GM21526 (cell line): ENCODE results near the gene SNED1.

Experiments
- ATAC-seq: cut with Tn5 transposase; IDR thresholded peaks from one replicate; pipeline ENCODE4 v1.9.1; 2021; ENCODE audit warnings: moderate library complexity; ENCODE audit not compliant: unreplicated experiment, low FRiP score

SNED1 gene

GRCh38 chr2:241139531-241140444 lies 141.4 kb downstream of the SNED1 start:
- ATAC-seq, result no peak

- ATAC-seq, result no peak
Observed at GRCh38 chr2:241140445-241140840, 142.0 kb downstream of the SNED1 start.

- no peak for ATAC-seq
Observed at GRCh38 chr2:241141214-241141770, 142.9 kb downstream of the SNED1 start.

GRCh38 chr2:241142063-241142462 lies 143.6 kb downstream of the SNED1 start:
- no peak for ATAC-seq

GRCh38 chr2:241142593-241142992 lies 144.2 kb downstream of the SNED1 start:
- ATAC-seq, result no peak
